ENCODE measurements around the gene COLGALT1. TPM values are rescaled to one million over a fixed set of nuclear protein-coding genes. Genes with fewer than 3 reads are reported as not detected.

Gene COLGALT1
- total and polyA plus RNA-seq, 10 of the 15 experiments (the other 5 are each of a cell fraction or from before 2014, with no cell fraction given), result 1.2 to 78.8 (median 29.8) TPM

DNA sequence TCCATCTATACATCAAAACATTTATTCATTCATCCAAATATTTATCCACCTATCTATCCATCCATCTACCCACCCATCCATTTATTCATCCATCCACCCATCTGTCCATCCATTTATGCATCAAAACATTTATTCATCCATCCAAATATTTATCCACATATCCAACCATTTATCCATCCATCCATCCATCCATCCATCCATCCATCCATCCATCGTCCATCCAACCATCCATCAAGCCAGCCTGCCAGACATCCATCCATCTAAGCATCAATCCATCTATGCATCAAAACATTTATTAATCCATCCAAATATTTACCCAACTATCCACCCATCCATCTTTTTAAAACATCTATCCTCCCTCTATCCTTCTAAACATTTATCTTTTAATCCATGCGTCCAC is 70.5 kb downstream of the COLGALT1 start:
- no peak for FAIRE-seq
- TF ChIP-seq BHLHE40 (IDR thresholded peaks at IDR 0.05; ENCODE audit: borderline replicate concordance in 1 of 2, low read depth in 2 of 2, low read length in 1 of 2), result no peak
- TF ChIP-seq SIN3A (IDR thresholded peaks at IDR 0.05; ENCODE audit: low read depth, low read length), result no peak
- TF ChIP-seq PAX8 (IDR thresholded peaks at IDR 0.05), result no peak
- TF ChIP-seq HCFC1 (IDR thresholded peaks at IDR 0.05; ENCODE audit: low read length), result no peak
- TF ChIP-seq PML (IDR thresholded peaks at IDR 0.05; ENCODE audit: low read length), result no peak
- TF ChIP-seq FOXK2 (IDR thresholded peaks at IDR 0.05), result no peak
- TF ChIP-seq, protein P1, sequence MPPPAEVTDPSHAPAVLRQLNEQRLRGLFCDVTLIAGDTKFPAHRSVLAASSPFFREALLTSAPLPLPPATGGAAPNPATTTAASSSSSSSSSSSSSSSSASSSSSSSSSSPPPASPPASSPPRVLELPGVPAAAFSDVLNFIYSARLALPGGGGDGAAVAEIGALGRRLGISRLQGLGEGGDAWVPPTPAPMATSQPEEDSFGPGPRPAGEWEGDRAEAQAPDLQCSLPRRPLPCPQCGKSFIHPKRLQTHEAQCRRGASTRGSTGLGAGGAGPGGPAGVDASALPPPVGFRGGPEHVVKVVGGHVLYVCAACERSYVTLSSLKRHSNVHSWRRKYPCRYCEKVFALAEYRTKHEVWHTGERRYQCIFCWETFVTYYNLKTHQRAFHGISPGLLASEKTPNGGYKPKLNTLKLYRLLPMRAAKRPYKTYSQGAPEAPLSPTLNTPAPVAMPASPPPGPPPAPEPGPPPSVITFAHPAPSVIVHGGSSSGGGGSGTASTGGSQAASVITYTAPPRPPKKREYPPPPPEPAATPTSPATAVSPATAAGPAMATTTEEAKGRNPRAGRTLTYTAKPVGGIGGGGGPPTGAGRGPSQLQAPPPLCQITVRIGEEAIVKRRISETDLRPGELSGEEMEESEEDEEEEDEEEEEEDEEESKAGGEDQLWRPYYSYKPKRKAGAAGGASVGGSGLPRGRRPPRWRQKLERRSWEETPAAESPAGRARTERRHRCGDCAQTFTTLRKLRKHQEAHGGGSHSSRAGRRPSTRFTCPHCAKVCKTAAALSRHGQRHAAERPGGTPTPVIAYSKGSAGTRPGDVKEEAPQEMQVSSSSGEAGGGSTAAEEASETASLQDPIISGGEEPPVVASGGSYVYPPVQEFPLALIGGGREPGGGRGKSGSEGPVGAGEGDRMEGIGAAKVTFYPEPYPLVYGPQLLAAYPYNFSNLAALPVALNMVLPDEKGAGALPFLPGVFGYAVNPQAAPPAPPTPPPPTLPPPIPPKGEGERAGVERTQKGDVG (CRISPR knock-in tag; IDR thresholded peaks at IDR 0.05), result no peak
- TF ChIP-seq HDAC6 (IDR thresholded peaks at IDR 0.05; ENCODE audit: unreplicated experiment), result no peak
- TF ChIP-seq CHD1 (IDR thresholded peaks at IDR 0.05; ENCODE audit: low read depth, low read length), result no peak
- TF ChIP-seq MYB (IDR thresholded peaks at IDR 0.05; ENCODE audit: borderline replicate concordance, low read depth, low read length), result no peak
- TF ChIP-seq IKZF2 (IDR thresholded peaks at IDR 0.05), result no peak
- no peak for TF ChIP-seq BACH1 (IDR thresholded peaks at IDR 0.05; ENCODE audit: borderline replicate concordance)
- no peak for TF ChIP-seq EED (IDR thresholded peaks at IDR 0.05; ENCODE audit: low read depth)
- H3K4me1 ChIP-seq (ENCODE audit: control insufficient read depth, insufficient read depth, low read length), result no peaks in the 10 kb centered on the region
- no peak overlapping the region for H3K27ac ChIP-seq (ENCODE audit: control insufficient read depth, insufficient read depth)
- 65% methylated on average over 2 of the region's 2 CpGs for WGBS (ENCODE audit: insufficient coverage, insufficient replicate concordance, low lambda C conversion rate, missing lambda C conversion rate)
- BruUV-seq (replicated peaks), result no TSS peak
- H3K79me2 ChIP-seq (ENCODE audit: control insufficient read depth, insufficient read depth, low read length), result no peaks in the 10 kb centered on the region
- SMC1A ChIA-PET (ENCODE audit: uncharacterized antibody, unreplicated experiment), result no interaction called here
- no peak overlapping the region for H3K9ac ChIP-seq (ENCODE audit: control insufficient read depth, insufficient read depth, low read length)
- CTCF ChIA-PET, result no interaction called here
- no peak overlapping the region for H3K4me2 ChIP-seq (ENCODE audit: control insufficient read depth, insufficient read depth)
- in situ Hi-C loops (cut with MboI) (no loop called here), intact Hi-C loops (cut with micrococcal nuclease; ENCODE audit: unreplicated experiment) (no loop called here)
- no peaks in the 10 kb centered on the region; the same call in 2 of the 3 replicates for H3K9me3 ChIP-seq (replicated peaks; ENCODE audit: control insufficient read depth, insufficient read depth, low read length)
- no peaks in the 10 kb centered on the region for H3K36me3 ChIP-seq (ENCODE audit: control insufficient read depth in 2 of 2, insufficient read depth in 2 of 2, low read length in 1 of 2)
- DNase-seq (ENCODE audit: low read depth, low spot score), result no peak
- POLR2A ChIA-PET, result no interaction called here
- H4K20me1 ChIP-seq (ENCODE audit: control insufficient read depth, insufficient read depth), result no peaks in the 10 kb centered on the region
- no peak overlapping the region for H3K4me3 ChIP-seq
- H2AFZ ChIP-seq (ENCODE audit: control insufficient read depth, low read depth, low read length), result no peak overlapping the region
- RAD21 ChIA-PET (ENCODE audit: unreplicated experiment), result no interaction called here
- no peaks in the 10 kb centered on the region for H3K27me3 ChIP-seq (replicated peaks in 1 of 2; ENCODE audit: control insufficient read depth in 2 of 2, insufficient read depth in 2 of 2, low read length in 1 of 2)
- no peak for ATAC-seq

All from GM12878 (cell line).